Dendritic cell treated with granulocyte-macrophage colony-stimulating factor and Interleukin-4, amounts not matched to agents 40 ng/mL and 50 ng/mL, for 4 days (primary cell): ENCODE measurements around the gene NPSR1.

Source experiments
- H3K27ac Mint-ChIP-seq: one replicate; pipeline ENCODE4 v1.8.0; 2022; ENCODE audit warnings: mild to moderate bottlenecking, mixed read lengths
- H3K27me3 Mint-ChIP-seq: one replicate; pipeline ENCODE4 v1.8.0; 2022; ENCODE audit warnings: mild to moderate bottlenecking, mixed read lengths
- H3K36me3 Mint-ChIP-seq: one replicate; pipeline ENCODE4 v1.8.0; 2022; ENCODE audit warnings: low read depth, mixed read lengths
- H3K4me1 Mint-ChIP-seq: one replicate; pipeline ENCODE4 v1.8.0; 2022; ENCODE audit warnings: low read depth, mixed read lengths
- H3K4me3 Mint-ChIP-seq: one replicate; pipeline ENCODE4 v1.8.0; 2022; ENCODE audit warnings: mild to moderate bottlenecking, moderate library complexity, mixed read lengths
- H3K9me3 Mint-ChIP-seq: one replicate; pipeline ENCODE4 v1.8.0; 2022; ENCODE audit warnings: mixed read lengths
- intact Hi-C: fragments of 100-400 bp; cut with micrococcal nuclease; formaldehyde crosslinking; loops from one replicate; pipeline ENCODE4 v1.15.0; 2022

NPSR1 gene

GRCh38 chr7:34673066-34673465 lies 15.0 kb downstream of the NPSR1 start:
- Mint-ChIP-seq H3K27ac (no peak overlapping the region), H3K9me3 (no peaks in the 10 kb centered on the region), H3K27me3 (no peaks in the 10 kb centered on the region), H3K4me1 (no peaks in the 10 kb centered on the region), H3K36me3 (no peaks in the 10 kb centered on the region), H3K4me3 (no peak overlapping the region)
- intact Hi-C loops, result no loop called here

GRCh38 chr7:34675749-34676374 lies 17.8 kb downstream of the NPSR1 start:
- Mint-ChIP-seq H3K9me3 (no peaks in the 10 kb centered on the region), H3K4me3 (no peak overlapping the region), H3K36me3 (no peaks in the 10 kb centered on the region), H3K27me3 (no peaks in the 10 kb centered on the region), H3K4me1 (no peaks in the 10 kb centered on the region), H3K27ac (no peak overlapping the region)
- intact Hi-C loops, result no loop called here

- H3K9me3 Mint-ChIP-seq, result no peaks in the 10 kb centered on the region
- H3K27ac Mint-ChIP-seq, result no peak overlapping the region
- H3K4me1 Mint-ChIP-seq, result no peaks in the 10 kb centered on the region
- H3K27me3 Mint-ChIP-seq, result no peaks in the 10 kb centered on the region
- no peaks in the 10 kb centered on the region for H3K36me3 Mint-ChIP-seq
- intact Hi-C loops, result no loop called here
- H3K4me3 Mint-ChIP-seq, result no peak overlapping the region
These were observed 19.5 kb downstream of the NPSR1 start for GRCh38 chr7:34677491-34677890.

GRCh38 chr7:34687529-34687928 lies 29.5 kb downstream of the NPSR1 start:
- Mint-ChIP-seq H3K36me3 (no peaks in the 10 kb centered on the region), H3K4me3 (no peak overlapping the region), H3K27me3 (no peaks in the 10 kb centered on the region)

GRCh38 chr7:34696415-34696814 lies 38.4 kb downstream of the NPSR1 start:
- no peak overlapping the region for H3K4me3 Mint-ChIP-seq
- H3K9me3 Mint-ChIP-seq, result peaks cover 46% of the 10 kb centered on the region
- H3K27ac Mint-ChIP-seq, result no peak overlapping the region
- no peaks in the 10 kb centered on the region for H3K27me3 Mint-ChIP-seq
- intact Hi-C loops, result no loop called here
- no peaks in the 10 kb centered on the region for H3K4me1 Mint-ChIP-seq
- H3K36me3 Mint-ChIP-seq, result no peaks in the 10 kb centered on the region

More at GRCh38 chr7:34687529-34687928, 29.5 kb downstream of the NPSR1 start:
- Mint-ChIP-seq H3K4me1 (no peaks in the 10 kb centered on the region), H3K9me3 (peaks cover 35% of the 10 kb centered on the region), H3K27ac (no peak overlapping the region)
- intact Hi-C loops, result no loop called here

- Mint-ChIP-seq H3K4me3 (no peak overlapping the region), H3K9me3 (peaks cover 25% of the 10 kb centered on the region), H3K36me3 (no peaks in the 10 kb centered on the region), H3K27ac (no peak overlapping the region), H3K4me1 (no peaks in the 10 kb centered on the region), H3K27me3 (no peaks in the 10 kb centered on the region)
- intact Hi-C loops, result no loop called here
These were observed 51.8 kb downstream of the NPSR1 start for GRCh38 chr7:34709771-34710170.

GRCh38 chr7:34718867-34719266 lies 60.8 kb downstream of the NPSR1 start:
- Mint-ChIP-seq H3K36me3 (no peaks in the 10 kb centered on the region), H3K4me3 (no peak overlapping the region), H3K4me1 (no peaks in the 10 kb centered on the region), H3K27ac (no peak overlapping the region), H3K9me3 (peaks cover 21% of the 10 kb centered on the region), H3K27me3 (no peaks in the 10 kb centered on the region)
- intact Hi-C loops, result no loop called here

GRCh38 chr7:34719636-34720035 lies 61.6 kb downstream of the NPSR1 start:
- peaks cover 14% of the 10 kb centered on the region for H3K9me3 Mint-ChIP-seq
- intact Hi-C loops, result no loop called here
- H3K27ac Mint-ChIP-seq, result no peak overlapping the region
- H3K4me3 Mint-ChIP-seq, result no peak overlapping the region
- no peaks in the 10 kb centered on the region for H3K36me3 Mint-ChIP-seq
- H3K27me3 Mint-ChIP-seq, result no peaks in the 10 kb centered on the region
- no peaks in the 10 kb centered on the region for H3K4me1 Mint-ChIP-seq

GRCh38 chr7:34720289-34720688 lies 62.3 kb downstream of the NPSR1 start:
- no peaks in the 10 kb centered on the region for H3K27me3 Mint-ChIP-seq
- no peak overlapping the region for H3K27ac Mint-ChIP-seq
- H3K9me3 Mint-ChIP-seq, result peaks cover 9% of the 10 kb centered on the region
- no peak overlapping the region for H3K4me3 Mint-ChIP-seq
- H3K36me3 Mint-ChIP-seq, result no peaks in the 10 kb centered on the region
- no peaks in the 10 kb centered on the region for H3K4me1 Mint-ChIP-seq
- intact Hi-C loops, result no loop called here

GRCh38 chr7:34723338-34723737 lies 65.3 kb downstream of the NPSR1 start:
- Mint-ChIP-seq H3K27ac (no peak overlapping the region), H3K4me3 (no peak overlapping the region), H3K9me3 (peaks cover 9% of the 10 kb centered on the region), H3K36me3 (no peaks in the 10 kb centered on the region), H3K4me1 (no peaks in the 10 kb centered on the region), H3K27me3 (no peaks in the 10 kb centered on the region)
- intact Hi-C loops, result no loop called here

GRCh38 chr7:34723866-34724490 lies 66.0 kb downstream of the NPSR1 start:
- intact Hi-C loops, result no loop called here
- no peak overlapping the region for H3K4me3 Mint-ChIP-seq
- H3K4me1 Mint-ChIP-seq, result no peaks in the 10 kb centered on the region

GRCh38 chr7:34726221-34726620 lies 68.2 kb downstream of the NPSR1 start:
- Mint-ChIP-seq H3K9me3 (no peaks in the 10 kb centered on the region), H3K4me3 (no peak overlapping the region), H3K4me1 (no peaks in the 10 kb centered on the region), H3K27me3 (no peaks in the 10 kb centered on the region), H3K27ac (no peak overlapping the region), H3K36me3 (no peaks in the 10 kb centered on the region)
- intact Hi-C loops, result no loop called here

More at GRCh38 chr7:34723866-34724490, 66.0 kb downstream of the NPSR1 start:
- peaks cover 9% of the 10 kb centered on the region for H3K9me3 Mint-ChIP-seq
- H3K27ac Mint-ChIP-seq, result no peak overlapping the region
- no peaks in the 10 kb centered on the region for H3K36me3 Mint-ChIP-seq
- H3K27me3 Mint-ChIP-seq, result no peaks in the 10 kb centered on the region

- H3K9me3 Mint-ChIP-seq, result no peaks in the 10 kb centered on the region
- H3K4me3 Mint-ChIP-seq, result no peak overlapping the region
- no peaks in the 10 kb centered on the region for H3K4me1 Mint-ChIP-seq
- no peak overlapping the region for H3K27ac Mint-ChIP-seq
- intact Hi-C loops, result no loop called here
- no peaks in the 10 kb centered on the region for H3K27me3 Mint-ChIP-seq
- H3K36me3 Mint-ChIP-seq, result no peaks in the 10 kb centered on the region
These were observed 69.5 kb downstream of the NPSR1 start for GRCh38 chr7:34727464-34727995.

GRCh38 chr7:34728156-34728555 lies 70.1 kb downstream of the NPSR1 start:
- no peaks in the 10 kb centered on the region for H3K9me3 Mint-ChIP-seq
- H3K36me3 Mint-ChIP-seq, result no peaks in the 10 kb centered on the region
- H3K27ac Mint-ChIP-seq, result no peak overlapping the region
- H3K4me3 Mint-ChIP-seq, result no peak overlapping the region
- intact Hi-C loops, result no loop called here
- H3K4me1 Mint-ChIP-seq, result no peaks in the 10 kb centered on the region
- H3K27me3 Mint-ChIP-seq, result no peaks in the 10 kb centered on the region

GRCh38 chr7:34734771-34735170 lies 76.8 kb downstream of the NPSR1 start:
- H3K4me3 Mint-ChIP-seq, result no peak overlapping the region
- peaks cover 7% of the 10 kb centered on the region for H3K9me3 Mint-ChIP-seq
- no peaks in the 10 kb centered on the region for H3K4me1 Mint-ChIP-seq
- intact Hi-C loops, result no loop called here
- H3K27ac Mint-ChIP-seq, result no peak overlapping the region
- H3K36me3 Mint-ChIP-seq, result no peaks in the 10 kb centered on the region
- H3K27me3 Mint-ChIP-seq, result no peaks in the 10 kb centered on the region
